Neural cell (in vitro differentiated cells): ENCODE results near the gene PANK1. TPM values are rescaled to one million over a fixed set of nuclear protein-coding genes. Genes with fewer than 3 reads are reported as not detected.

ENCODE experiments used
- H2AFZ ChIP-seq: fragments of 200-600, 300-800 bp; sonication (generic), shearing (Covaris generic); 2 replicates; pipeline ENCODE4 v1.6.0; 2014; ENCODE audit warnings: low read depth, mild to moderate bottlenecking, antibody characterized with exemption, low read length, moderate library complexity
- H3F3A ChIP-seq: fragments of 200-600 bp; shearing (Covaris generic); 2 replicates; pipeline ENCODE4 v1.6.1; 2016; ENCODE audit warnings: mild to moderate bottlenecking, moderate library complexity, mixed read lengths, antibody characterized with exemption, low read length; ENCODE audit not compliant: insufficient read depth, poor library complexity, severe bottlenecking
- H3K27ac ChIP-seq: fragments of 200-600, 300-800 bp; sonication (generic), shearing (Covaris generic); 2 replicates; pipeline ENCODE4 v1.5.1; 2014; ENCODE audit warnings: mild to moderate bottlenecking, low read length, moderate library complexity
- H3K27me3 ChIP-seq: fragments of 300-800, 200-600 bp; sonication (generic), shearing (Covaris generic); 2 replicates; pipeline ENCODE4 v1.6.0; 2014; ENCODE audit warnings: mild to moderate bottlenecking, low read depth, low read length, moderate library complexity; ENCODE audit not compliant: insufficient read depth
- H3K36me3 ChIP-seq: fragments of 300-800, 200-600 bp; sonication (generic), shearing (Covaris generic); 2 replicates; pipeline ENCODE4 v1.5.1; 2014; ENCODE audit warnings: mild to moderate bottlenecking, antibody characterized with exemption, low read length, moderate library complexity; ENCODE audit not compliant: insufficient read depth
- H3K4me2 ChIP-seq: fragments of 300-800, 200-600 bp; sonication (generic), shearing (Covaris generic); 2 replicates; pipeline ENCODE4 v1.6.0; 2014; ENCODE audit warnings: mild to moderate bottlenecking, low read length
- H3K4me3 ChIP-seq: fragments of 300-800, 200-600 bp; sonication (generic), shearing (Covaris generic); 2 replicates; pipeline ENCODE4 v1.5.1; 2014; ENCODE audit warnings: mild to moderate bottlenecking, low read length, moderate library complexity
- H3K79me2 ChIP-seq: fragments of 200-600 bp; shearing (Covaris generic); replicated peaks from 2 replicates; pipeline ENCODE4 v1.6.0; 2014; ENCODE audit warnings: mild to moderate bottlenecking, low read length, moderate library complexity; ENCODE audit not compliant: insufficient read depth
- H3K9ac ChIP-seq: fragments of 300-800, 200-600 bp; sonication (generic), shearing (Covaris generic); 2 replicates; pipeline ENCODE4 v1.6.1; 2016; ENCODE audit warnings: mild to moderate bottlenecking, low read length, mixed read lengths
- H3K9me2 ChIP-seq: fragments of 200-600 bp; shearing (Covaris generic); 2 replicates; pipeline ENCODE4 v1.6.1; 2016; ENCODE audit warnings: mild to moderate bottlenecking, low read length, mixed read lengths; ENCODE audit not compliant: insufficient read depth
- H3K9me3 ChIP-seq: fragments of 200-600, 300-800 bp; sonication (generic), shearing (Covaris generic); 2 replicates; pipeline ENCODE4 v1.6.1; 2016; ENCODE audit warnings: mild to moderate bottlenecking, mixed run types, low read length, moderate library complexity, mixed read lengths
- H4K20me1 ChIP-seq: fragments of 200-600 bp; shearing (Covaris generic); 2 replicates; pipeline ENCODE4 v1.6.1; 2016; ENCODE audit warnings: mild to moderate bottlenecking, mixed run types; ENCODE audit not compliant: insufficient read depth
- CTCF ChIP-seq: fragments of 450-650 bp; IDR thresholded peaks from 2 replicates; pipeline ENCODE4 v1.5.1; 2014; ENCODE audit warnings: antibody characterized with exemption, mild to moderate bottlenecking, moderate library complexity; ENCODE audit not compliant: poor library complexity, severe bottlenecking
- EP300 ChIP-seq: fragments of 450-650 bp; conservative IDR thresholded peaks from 2 replicates; pipeline ENCODE4 v1.6.1; 2014; ENCODE audit warnings: antibody characterized with exemption, mild to moderate bottlenecking, moderate library complexity; ENCODE audit not compliant: poor library complexity, severe bottlenecking
- EZH2 ChIP-seq: fragments of 200-600, 300-800 bp; shearing (Covaris generic), sonication (generic); IDR thresholded peaks from 2 replicates; pipeline ENCODE4 v1.6.1; 2014; ENCODE audit warnings: antibody characterized with exemption, low read length, borderline replicate concordance, mild to moderate bottlenecking; ENCODE audit not compliant: insufficient read depth, poor library complexity, severe bottlenecking
- MXI1 ChIP-seq: fragments of 450-650 bp; conservative IDR thresholded peaks from 2 replicates; pipeline ENCODE4 v1.6.1; 2014; ENCODE audit warnings: antibody characterized with exemption, mild to moderate bottlenecking; ENCODE audit not compliant: poor library complexity, severe bottlenecking
- POLR2AphosphoS5 ChIP-seq: IDR thresholded peaks from 2 replicates; pipeline ENCODE4 v1.6.1; 2012
- RAD21 ChIP-seq: fragments of 450-650 bp; conservative IDR thresholded peaks from 2 replicates; pipeline ENCODE4 v1.6.1; 2014; ENCODE audit warnings: antibody characterized with exemption, mild to moderate bottlenecking, moderate library complexity
- SMC3 ChIP-seq: fragments of 450-650 bp; conservative IDR thresholded peaks from 2 replicates; pipeline ENCODE4 v1.6.1; 2014; ENCODE audit warnings: antibody characterized with exemption, mild to moderate bottlenecking, moderate library complexity; ENCODE audit not compliant: poor library complexity
- TAF1 ChIP-seq: IDR thresholded peaks from 2 replicates; pipeline ENCODE4 v1.6.1; 2012; ENCODE audit warnings: low read depth
- polyA plus RNA-seq: library from polyadenylated mRNA; depleted of rRNA; stranded (reverse); fragments of >200 nt; gene quantifications from 2 replicates; pipeline ENCODE4 v1.2.3, GENCODE V29; 2014
- TF ChIP-seq, protein P1 (sequence below): IDR thresholded peaks from 2 replicates; pipeline ENCODE4 v1.6.1; 2012; ENCODE audit warnings: borderline replicate concordance

Gene PANK1
- polyA plus RNA-seq, 1 donor from 2014 or later, result 15.4 TPM

DNA sequence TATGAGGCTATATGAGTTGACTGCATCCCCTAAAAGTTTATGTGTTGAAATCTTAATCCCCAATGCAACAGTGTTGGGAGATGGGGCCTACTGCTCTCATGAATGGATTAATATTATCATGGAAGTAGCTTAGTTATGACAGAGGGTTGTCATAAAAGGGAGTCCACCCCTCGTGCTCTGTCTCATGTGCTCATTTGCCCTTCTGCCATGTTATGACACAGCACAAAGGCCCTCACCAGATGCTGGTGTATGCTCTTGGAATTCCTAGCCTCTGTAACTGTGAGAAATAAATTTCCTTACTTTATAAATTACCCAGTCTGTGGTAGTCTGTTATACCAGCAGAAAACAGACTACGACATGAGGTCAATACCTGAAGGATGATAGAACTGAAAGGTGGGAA, 17.6 kb upstream of the PANK1 start:
- Histone ChIP-seq H3K27me3 (no peaks in the 10 kb centered on the region), H3K79me2 (no peaks in the 10 kb centered on the region), H4K20me1 (no peaks in the 10 kb centered on the region), H2AFZ (no peak overlapping the region), H3K9me2 (no peaks in the 10 kb centered on the region), H3K27ac (no peak overlapping the region), H3K36me3 (no peaks in the 10 kb centered on the region), H3F3A (no peaks in the 10 kb centered on the region), H3K4me2 (no peak overlapping the region), H3K4me3 (no peak overlapping the region), H3K9ac (no peak overlapping the region), H3K9me3 (no peaks in the 10 kb centered on the region)
- TF ChIP-seq CTCF (no peak), RAD21 (no peak), MXI1 (no peak), SMC3 (no peak), POLR2AphosphoS5 (no peak), EP300 (no peak), TAF1 (no peak)
- TF ChIP-seq, protein P1, sequence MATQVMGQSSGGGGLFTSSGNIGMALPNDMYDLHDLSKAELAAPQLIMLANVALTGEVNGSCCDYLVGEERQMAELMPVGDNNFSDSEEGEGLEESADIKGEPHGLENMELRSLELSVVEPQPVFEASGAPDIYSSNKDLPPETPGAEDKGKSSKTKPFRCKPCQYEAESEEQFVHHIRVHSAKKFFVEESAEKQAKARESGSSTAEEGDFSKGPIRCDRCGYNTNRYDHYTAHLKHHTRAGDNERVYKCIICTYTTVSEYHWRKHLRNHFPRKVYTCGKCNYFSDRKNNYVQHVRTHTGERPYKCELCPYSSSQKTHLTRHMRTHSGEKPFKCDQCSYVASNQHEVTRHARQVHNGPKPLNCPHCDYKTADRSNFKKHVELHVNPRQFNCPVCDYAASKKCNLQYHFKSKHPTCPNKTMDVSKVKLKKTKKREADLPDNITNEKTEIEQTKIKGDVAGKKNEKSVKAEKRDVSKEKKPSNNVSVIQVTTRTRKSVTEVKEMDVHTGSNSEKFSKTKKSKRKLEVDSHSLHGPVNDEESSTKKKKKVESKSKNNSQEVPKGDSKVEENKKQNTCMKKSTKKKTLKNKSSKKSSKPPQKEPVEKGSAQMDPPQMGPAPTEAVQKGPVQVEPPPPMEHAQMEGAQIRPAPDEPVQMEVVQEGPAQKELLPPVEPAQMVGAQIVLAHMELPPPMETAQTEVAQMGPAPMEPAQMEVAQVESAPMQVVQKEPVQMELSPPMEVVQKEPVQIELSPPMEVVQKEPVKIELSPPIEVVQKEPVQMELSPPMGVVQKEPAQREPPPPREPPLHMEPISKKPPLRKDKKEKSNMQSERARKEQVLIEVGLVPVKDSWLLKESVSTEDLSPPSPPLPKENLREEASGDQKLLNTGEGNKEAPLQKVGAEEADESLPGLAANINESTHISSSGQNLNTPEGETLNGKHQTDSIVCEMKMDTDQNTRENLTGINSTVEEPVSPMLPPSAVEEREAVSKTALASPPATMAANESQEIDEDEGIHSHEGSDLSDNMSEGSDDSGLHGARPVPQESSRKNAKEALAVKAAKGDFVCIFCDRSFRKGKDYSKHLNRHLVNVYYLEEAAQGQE, result no peak

- H3K4me2 ChIP-seq, result no peak overlapping the region
- no peaks in the 10 kb centered on the region for H3K9me3 ChIP-seq
- H3K27me3 ChIP-seq, result no peaks in the 10 kb centered on the region
- TF ChIP-seq RAD21 (no peak), TAF1 (no peak), CTCF (no peak), MXI1 (no peak), POLR2AphosphoS5 (no peak), SMC3 (no peak), EZH2 (no peak), EP300 (no peak)
- TF ChIP-seq, protein P1, result no peak
- no peaks in the 10 kb centered on the region for H3K9me2 ChIP-seq
- no peaks in the 10 kb centered on the region for H3F3A ChIP-seq
- no peaks in the 10 kb centered on the region for H4K20me1 ChIP-seq
- no peak overlapping the region for H3K9ac ChIP-seq
- no peak overlapping the region for H3K27ac ChIP-seq
- no peaks in the 10 kb centered on the region for H3K36me3 ChIP-seq
- no peaks in the 10 kb centered on the region for H3K79me2 ChIP-seq
- no peak overlapping the region for H2AFZ ChIP-seq
- no peak overlapping the region for H3K4me3 ChIP-seq
Observed at GRCh38 chr10:89659143-89660131, 14.4 kb upstream of the PANK1 start.
